ENCODE measurements around the gene ADRA2B. TPM values are rescaled to one million over a fixed set of nuclear protein-coding genes. Genes with fewer than 3 reads are reported as not detected.

Gene ADRA2B
- total and polyA plus RNA-seq, 2 donors (not counting 1 experiment from before 2014, with no cell fraction given) = 0.07 TPM; not detected in 1

DNA sequence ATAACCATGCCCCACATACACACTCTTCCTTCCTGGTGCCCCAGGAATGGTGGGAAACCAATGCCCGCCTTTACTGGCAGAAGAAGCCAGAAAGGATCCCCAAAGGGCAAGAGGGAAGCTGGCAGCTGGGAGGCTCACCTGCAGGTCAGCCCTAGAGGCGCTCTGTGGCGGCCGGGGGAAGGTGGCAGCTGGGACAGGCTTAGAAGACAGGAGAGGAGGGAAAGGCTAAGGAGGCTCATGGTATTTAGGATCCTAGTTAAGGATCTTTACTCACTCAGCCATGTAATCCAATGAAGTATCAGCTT lies 23.8 kb downstream of the ADRA2B start:
- no peak for DNase-seq (ENCODE audit: low read depth in 2 of 2)
- no peak overlapping the region for H3K4me3 ChIP-seq (replicated peaks in 1 of 4; ENCODE audit: control extremely low read depth in 1 of 4, insufficient read depth in 1 of 4, low read depth in 3 of 4, low read length in 4 of 4)
- H3K4me1 ChIP-seq (ENCODE audit: control insufficient read depth, extremely low read depth, insufficient read depth, low read length) = no peaks in the 10 kb centered on the region
- TF ChIP-seq, protein P1, sequence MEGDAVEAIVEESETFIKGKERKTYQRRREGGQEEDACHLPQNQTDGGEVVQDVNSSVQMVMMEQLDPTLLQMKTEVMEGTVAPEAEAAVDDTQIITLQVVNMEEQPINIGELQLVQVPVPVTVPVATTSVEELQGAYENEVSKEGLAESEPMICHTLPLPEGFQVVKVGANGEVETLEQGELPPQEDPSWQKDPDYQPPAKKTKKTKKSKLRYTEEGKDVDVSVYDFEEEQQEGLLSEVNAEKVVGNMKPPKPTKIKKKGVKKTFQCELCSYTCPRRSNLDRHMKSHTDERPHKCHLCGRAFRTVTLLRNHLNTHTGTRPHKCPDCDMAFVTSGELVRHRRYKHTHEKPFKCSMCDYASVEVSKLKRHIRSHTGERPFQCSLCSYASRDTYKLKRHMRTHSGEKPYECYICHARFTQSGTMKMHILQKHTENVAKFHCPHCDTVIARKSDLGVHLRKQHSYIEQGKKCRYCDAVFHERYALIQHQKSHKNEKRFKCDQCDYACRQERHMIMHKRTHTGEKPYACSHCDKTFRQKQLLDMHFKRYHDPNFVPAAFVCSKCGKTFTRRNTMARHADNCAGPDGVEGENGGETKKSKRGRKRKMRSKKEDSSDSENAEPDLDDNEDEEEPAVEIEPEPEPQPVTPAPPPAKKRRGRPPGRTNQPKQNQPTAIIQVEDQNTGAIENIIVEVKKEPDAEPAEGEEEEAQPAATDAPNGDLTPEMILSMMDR (conservative IDR thresholded peaks at IDR 0.05 in 1 of 2, IDR thresholded peaks at IDR 0.05 in 1 of 2; ENCODE audit: low read depth in 1 of 2, low read length in 2 of 2) = no peak
- no peak for TF ChIP-seq EZH2 (IDR thresholded peaks at IDR 0.05; ENCODE audit: low read length, missing control alignments)
- H4K20me1 ChIP-seq (ENCODE audit: control insufficient read depth, extremely low read depth, insufficient read depth, low read length) = no peaks in the 10 kb centered on the region
- H3K9me3 ChIP-seq (ENCODE audit: control insufficient read depth, insufficient read depth, low read depth, low read length) = no peaks in the 10 kb centered on the region
- H3K36me3 ChIP-seq (ENCODE audit: control insufficient read depth, insufficient read depth, low read length) = no peaks in the 10 kb centered on the region
- H2AFZ ChIP-seq (ENCODE audit: low read length) = no peak overlapping the region
- H3K4me2 ChIP-seq (ENCODE audit: extremely low read depth, insufficient read depth, low read length) = no peak overlapping the region
- no peak overlapping the region for H3K27ac ChIP-seq (ENCODE audit: insufficient read depth, low read length)
- peaks cover 8% of the 10 kb centered on the region for H3K27me3 ChIP-seq (ENCODE audit: control insufficient read depth, insufficient read depth, low read length)
- no peak overlapping the region for H3K9ac ChIP-seq (ENCODE audit: insufficient read depth, low read length)
- H3K79me2 ChIP-seq (ENCODE audit: control insufficient read depth, insufficient read depth, low read length) = no peaks in the 10 kb centered on the region

DNA sequence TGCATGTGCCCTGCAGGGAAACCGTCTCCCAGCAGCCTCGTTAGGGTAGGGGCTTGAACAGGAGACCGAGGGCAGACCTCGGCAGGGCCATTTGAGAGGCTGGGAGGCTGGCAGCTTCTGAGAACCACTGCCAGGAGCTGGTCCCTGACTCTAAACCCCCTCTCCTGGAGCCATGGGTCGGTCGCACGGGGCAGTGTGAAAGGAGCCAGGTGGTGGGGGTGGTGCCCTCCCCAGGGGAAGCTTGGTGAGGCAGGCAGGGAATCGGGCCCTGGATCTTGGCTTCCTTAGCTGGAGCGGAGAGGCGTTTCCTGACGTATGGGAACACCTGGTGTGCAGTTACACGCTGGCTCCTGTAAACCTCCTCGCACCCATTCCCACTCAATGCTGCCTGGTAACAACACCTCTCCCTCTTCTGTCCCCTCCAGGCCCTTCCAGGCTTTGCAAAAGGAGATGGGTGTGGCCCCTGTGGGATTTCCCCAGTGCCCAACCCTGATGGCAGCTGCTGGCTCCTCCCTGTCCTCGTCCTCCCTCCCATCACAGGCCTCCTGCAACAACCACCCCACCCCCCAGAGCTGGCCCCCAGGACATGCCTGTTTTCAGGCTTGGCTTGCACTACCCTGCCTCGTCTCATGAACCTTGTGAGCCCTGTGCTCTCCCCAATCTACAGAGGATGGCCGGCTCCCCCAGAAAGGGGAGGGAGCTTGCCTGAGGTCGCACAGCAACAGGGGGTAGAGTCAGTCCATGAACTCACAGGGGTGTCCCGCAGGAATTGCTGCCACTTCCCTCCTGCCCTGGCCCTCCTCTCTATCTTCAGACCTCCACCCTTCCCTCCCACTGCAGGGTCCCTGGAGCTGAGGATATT lies 24.4 kb downstream of the ADRA2B start:
- Histone ChIP-seq H3K27ac (ENCODE audit: insufficient read depth, low read length) (no peak overlapping the region), H3K36me3 (ENCODE audit: control insufficient read depth, insufficient read depth, low read length) (no peaks in the 10 kb centered on the region), H3K27me3 (ENCODE audit: control insufficient read depth, insufficient read depth, low read length) (peaks cover 8% of the 10 kb centered on the region), H3K4me3 (replicated peaks in 1 of 4; ENCODE audit: control extremely low read depth in 1 of 4, insufficient read depth in 1 of 4, low read depth in 3 of 4, low read length in 4 of 4) (no peak overlapping the region), H2AFZ (ENCODE audit: low read length) (no peak overlapping the region), H3K4me2 (ENCODE audit: extremely low read depth, insufficient read depth, low read length) (no peak overlapping the region), H3K9ac (ENCODE audit: insufficient read depth, low read length) (no peak overlapping the region), H3K9me3 (ENCODE audit: control insufficient read depth, insufficient read depth, low read depth, low read length) (no peaks in the 10 kb centered on the region), H4K20me1 (ENCODE audit: control insufficient read depth, extremely low read depth, insufficient read depth, low read length) (no peaks in the 10 kb centered on the region), H3K4me1 (ENCODE audit: control insufficient read depth, extremely low read depth, insufficient read depth, low read length) (no peaks in the 10 kb centered on the region), H3K79me2 (ENCODE audit: control insufficient read depth, insufficient read depth, low read length) (no peaks in the 10 kb centered on the region)
- no peak for DNase-seq (ENCODE audit: low read depth in 2 of 2)
- no peak for TF ChIP-seq EZH2 (IDR thresholded peaks at IDR 0.05; ENCODE audit: low read length, missing control alignments)

DNA sequence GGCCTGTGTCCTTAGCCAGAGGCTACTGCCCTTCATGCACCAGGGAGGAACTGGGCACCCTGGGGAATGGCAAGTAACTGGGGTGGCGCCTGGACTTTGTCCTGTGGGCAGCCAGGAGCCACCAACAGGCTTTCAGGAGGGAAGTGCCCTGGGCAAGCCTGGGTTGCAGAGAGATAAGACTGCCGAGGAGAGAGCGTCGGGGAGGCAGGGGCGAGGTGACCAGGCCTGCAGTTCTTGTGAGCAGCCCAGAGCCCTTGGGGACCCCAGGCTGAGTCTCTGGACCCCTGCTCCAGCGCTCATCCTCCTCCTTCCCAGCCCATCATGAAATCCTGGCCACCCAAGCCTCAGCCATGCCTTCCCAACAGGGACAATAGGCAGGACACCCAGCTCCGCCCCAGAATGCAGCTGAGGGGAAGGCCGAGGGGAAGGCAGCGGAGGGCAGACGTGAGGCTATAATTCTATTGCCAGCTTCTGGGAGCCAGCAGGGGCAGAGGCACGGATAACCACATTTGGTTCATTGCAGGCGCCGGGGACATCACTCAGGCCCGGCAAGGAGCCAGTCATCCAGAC lies 25.1 kb downstream of the ADRA2B start:
- no peak overlapping the region for H3K27ac ChIP-seq (ENCODE audit: insufficient read depth, low read length)
- H3K4me2 ChIP-seq (ENCODE audit: extremely low read depth, insufficient read depth, low read length) = no peak overlapping the region
- TF ChIP-seq EZH2 (IDR thresholded peaks at IDR 0.05; ENCODE audit: low read length, missing control alignments) = no peak
- TF ChIP-seq, protein P1 (conservative IDR thresholded peaks at IDR 0.05 in 1 of 2, IDR thresholded peaks at IDR 0.05 in 1 of 2; ENCODE audit: low read depth in 1 of 2, low read length in 2 of 2) = no peak
- no peak overlapping the region for H3K9ac ChIP-seq (ENCODE audit: insufficient read depth, low read length)
- H3K9me3 ChIP-seq (ENCODE audit: control insufficient read depth, insufficient read depth, low read depth, low read length) = no peaks in the 10 kb centered on the region
- H2AFZ ChIP-seq (ENCODE audit: low read length) = no peak overlapping the region
- H3K79me2 ChIP-seq (ENCODE audit: control insufficient read depth, insufficient read depth, low read length) = no peaks in the 10 kb centered on the region
- no peak overlapping the region for H3K4me3 ChIP-seq (replicated peaks in 1 of 4; ENCODE audit: control extremely low read depth in 1 of 4, insufficient read depth in 1 of 4, low read depth in 3 of 4, low read length in 4 of 4)
- no peaks in the 10 kb centered on the region for H3K4me1 ChIP-seq (ENCODE audit: control insufficient read depth, extremely low read depth, insufficient read depth, low read length)
- no peaks in the 10 kb centered on the region for H4K20me1 ChIP-seq (ENCODE audit: control insufficient read depth, extremely low read depth, insufficient read depth, low read length)
- peaks cover 8% of the 10 kb centered on the region for H3K27me3 ChIP-seq (ENCODE audit: control insufficient read depth, insufficient read depth, low read length)
- no peak for DNase-seq (ENCODE audit: low read depth in 2 of 2)
- H3K36me3 ChIP-seq (ENCODE audit: control insufficient read depth, insufficient read depth, low read length) = no peaks in the 10 kb centered on the region
